HPDE6-E6E7 (cell line): ENCODE data around the gene HDDC3.

Source experiments
- DNase-seq: peaks from one replicate; pipeline ENCODE4 v3.0.0; 2011; ENCODE audit warnings: missing footprints; ENCODE audit errors: extremely low spot score

The HDDC3 gene

DNA sequence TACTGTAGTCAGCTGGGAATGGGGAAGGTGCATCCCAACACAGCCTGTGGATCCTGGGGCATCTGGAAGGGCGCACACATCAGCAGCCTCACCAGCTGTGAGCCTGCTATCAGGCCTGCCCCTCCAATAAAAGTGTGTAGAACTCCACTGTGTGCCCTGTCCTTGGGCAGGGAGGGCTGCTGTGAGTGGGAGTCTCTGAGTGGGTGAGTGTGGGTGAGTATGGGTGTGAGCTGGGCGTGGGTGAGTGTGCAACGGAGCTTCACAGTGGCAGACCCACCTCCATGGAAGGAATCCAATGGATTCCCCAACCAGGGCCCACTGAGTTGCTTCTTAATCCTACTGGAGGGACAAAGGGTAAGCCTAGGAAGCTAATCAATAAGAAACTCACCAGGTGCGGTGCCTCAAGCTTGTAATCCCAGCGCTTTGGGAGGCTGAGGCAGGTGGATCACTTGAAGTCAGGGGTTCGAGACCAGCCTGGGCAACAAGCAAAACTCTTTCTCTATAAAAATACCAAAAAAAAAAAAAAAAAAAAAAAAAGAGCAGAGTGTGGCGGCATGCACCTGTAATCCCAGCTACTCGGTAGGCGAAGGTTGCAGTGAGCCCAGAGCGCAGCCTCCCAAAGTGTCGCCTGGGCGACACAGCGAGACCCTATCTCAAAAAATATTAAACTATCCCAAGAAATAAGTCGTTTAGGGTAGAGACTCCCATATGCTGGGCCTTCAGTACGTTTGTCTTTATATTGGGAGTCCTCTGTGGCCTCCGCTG, 21.8 kb upstream of the HDDC3 start:
- DNase-seq = no peak

DNA sequence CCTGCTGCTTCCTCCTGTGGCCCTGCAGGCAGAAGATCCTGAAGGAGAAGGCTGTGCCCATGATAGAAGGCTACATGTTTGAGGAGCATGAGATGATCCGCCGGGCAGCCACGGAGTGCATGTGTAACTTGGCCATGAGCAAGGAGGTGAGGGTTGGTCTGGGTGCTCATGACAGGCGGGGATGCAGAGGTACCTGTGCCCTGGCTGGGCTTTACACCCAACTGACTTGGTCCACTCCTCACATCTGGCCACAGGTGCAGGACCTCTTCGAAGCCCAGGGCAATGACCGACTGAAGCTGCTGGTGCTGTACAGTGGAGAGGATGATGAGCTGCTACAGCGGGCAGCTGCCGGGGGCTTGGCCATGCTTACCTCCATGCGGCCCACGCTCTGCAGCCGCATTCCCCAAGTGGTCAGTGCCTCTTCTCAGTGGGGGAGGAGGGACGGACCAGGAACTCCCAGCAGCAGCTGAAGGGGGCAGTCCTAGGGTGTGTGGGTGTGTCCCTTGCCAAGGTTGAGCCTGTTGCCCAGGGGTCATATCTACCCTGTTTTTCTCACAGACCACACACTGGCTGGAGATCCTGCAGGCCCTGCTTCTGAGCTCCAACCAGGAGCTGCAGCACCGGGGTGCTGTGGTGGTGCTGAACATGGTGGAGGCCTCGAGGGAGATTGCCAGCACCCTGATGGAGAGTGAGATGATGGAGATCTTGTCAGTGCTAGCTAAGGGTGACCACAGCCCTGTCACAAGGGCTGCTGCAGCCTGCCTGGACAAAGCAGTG, 20.7 kb upstream of the HDDC3 start:
- no peak for DNase-seq

DNA sequence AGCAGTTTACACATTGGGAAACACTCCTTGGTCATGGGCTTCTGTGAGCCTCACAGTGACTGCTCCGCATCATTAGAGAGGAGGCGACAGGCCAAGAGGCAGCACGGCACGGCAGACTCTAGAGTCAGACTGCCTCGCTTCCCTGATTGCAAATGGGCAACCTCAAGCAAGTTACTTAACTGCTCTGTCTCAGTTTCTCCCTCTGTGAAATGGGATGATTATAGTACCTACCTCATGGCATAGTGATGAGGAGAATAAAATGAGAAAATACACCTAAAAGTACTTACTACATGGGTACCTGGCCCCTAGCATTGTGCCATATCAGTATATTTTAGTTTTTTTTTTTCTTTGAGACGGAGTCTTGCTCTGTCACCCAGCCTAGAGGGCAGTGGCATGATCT, 18.3 kb upstream of the HDDC3 start:
- DNase-seq = no peak

DNA sequence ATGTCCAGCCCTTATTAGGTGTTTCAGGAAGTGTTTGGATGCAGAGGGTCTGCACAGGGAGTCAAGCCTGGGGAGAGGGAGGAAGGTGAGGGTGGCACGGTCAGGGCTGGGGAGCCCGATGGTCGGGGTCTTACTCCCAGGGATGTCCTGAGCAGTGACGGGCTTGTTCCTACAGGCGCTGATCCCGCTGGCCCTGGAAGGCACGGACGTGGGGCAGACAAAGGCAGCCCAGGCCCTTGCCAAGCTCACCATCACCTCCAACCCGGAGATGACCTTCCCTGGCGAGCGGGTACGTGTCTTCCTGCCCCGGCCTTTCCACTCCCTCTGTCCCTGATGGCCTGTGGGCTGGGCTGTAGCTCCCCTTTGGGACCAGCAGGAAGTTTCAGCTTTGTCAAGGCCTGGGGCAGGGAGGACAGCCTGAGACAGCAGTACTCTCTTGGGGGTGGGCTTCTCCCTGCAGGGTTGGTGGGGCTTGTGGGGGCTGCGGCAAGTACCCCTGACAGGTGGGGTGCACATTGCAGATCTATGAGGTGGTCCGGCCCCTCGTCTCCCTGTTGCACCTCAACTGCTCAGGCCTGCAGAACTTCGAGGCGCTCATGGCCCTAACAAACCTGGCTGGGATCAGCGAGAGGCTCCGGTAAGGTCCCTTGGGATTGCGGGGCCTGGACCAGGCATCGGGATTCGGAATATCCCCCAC, 17.8 kb upstream of the HDDC3 start:
- DNase-seq = no peak

DNA sequence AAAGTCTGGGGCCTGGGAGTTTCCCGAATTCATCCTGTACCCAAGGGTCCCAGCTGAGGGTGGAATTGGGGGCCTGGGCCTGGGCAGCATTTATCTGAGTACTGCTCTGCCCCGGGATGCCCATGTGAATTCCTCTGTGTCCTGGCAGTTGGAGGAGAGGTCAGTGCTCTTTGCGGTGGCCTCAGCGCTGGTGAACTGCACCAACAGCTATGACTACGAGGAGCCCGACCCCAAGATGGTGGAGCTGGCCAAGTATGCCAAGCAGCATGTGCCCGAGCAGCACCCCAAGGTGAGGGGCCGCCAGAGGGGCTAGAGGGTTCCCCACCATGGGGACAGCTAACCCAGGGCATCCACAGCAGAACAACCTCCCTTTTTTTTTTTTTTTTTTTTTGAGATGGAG, 16.2 kb upstream of the HDDC3 start:
- DNase-seq = no peak

DNA sequence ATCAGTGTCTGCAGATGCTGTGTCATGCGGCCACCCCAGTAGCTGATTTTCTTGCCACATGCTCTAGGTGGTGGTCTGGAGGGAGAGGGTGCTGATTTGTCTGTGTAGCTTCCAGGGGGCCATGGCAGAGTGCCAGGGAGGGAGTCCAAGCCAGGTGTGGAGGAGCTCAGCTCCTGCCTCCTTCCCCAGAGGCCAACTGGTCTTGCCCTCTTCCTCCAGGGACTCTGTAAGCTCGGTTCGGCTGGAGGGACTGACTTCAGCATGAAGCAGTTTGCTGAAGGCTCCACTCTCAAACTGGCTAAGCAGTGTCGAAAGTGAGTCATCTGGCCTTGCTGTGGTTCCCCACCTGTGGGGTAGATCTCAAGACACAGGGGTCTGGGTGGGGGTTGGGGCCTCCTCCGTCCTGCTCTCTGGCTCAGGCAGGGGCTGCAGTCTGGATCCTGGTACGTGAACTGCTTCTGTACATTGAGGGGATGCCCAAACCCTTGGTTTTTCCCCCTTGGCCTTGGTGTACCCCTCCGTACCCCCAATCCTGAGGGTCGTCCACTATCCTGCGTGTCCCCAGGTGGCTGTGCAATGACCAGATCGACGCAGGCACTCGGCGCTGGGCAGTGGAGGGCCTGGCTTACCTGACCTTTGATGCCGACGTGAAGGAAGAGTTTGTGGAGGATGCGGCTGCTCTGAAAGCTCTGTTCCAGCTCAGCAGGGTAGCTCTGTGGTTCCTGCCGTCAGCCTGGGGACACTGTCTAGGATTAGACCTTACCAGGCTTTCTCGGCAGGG, 15.4 kb upstream of the HDDC3 start:
- DNase-seq = no peak

DNA sequence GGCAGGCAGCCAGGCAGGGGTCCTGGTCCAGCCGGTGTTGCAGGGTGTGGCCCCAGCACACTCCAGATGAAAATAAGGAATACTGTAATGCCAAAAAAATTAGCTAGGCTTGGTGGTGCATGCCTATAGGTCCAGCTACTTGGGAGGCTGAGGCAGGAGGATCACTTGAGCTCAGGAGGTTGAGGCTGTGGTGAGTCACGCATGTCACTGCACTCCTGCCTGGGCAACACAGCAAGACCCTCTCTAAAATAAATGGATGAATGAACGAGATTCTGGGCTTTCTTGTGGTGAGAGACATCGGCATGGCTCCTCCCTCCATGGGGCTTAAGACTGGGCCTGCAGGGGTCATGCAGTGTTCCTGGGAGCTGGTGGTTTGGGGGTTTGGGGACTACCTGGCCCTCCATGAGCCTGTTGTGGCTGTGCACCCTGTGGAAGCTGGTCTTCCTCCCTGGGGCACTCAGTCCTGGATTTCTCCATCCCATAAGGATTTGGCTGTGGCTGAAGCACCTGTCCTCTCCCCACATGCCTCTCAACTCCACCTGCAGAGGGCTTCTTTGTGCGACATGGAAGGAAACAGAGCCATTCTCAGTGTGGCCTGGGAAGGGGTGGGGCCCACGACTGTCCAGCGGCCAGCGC, 14.7 kb upstream of the HDDC3 start:
- DNase-seq = no peak

DNA sequence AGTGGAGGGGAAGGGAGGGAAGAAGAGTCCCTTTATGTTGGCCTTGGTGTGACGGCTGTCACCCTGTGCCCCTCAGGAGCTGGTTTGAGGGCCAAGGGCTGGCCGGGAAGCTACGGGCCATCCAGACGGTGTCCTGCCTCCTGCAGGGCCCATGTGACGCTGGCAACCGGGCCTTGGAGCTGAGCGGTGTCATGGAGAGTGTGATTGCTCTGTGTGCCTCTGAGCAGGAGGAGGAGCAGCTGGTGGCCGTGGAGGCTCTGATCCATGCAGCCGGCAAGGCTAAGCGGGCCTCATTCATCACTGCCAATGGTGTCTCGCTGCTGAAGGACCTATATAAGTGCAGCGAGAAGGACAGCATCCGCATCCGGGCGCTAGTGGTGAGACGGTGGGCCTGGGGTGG, 14.2 kb upstream of the HDDC3 start:
- no peak for DNase-seq

DNA sequence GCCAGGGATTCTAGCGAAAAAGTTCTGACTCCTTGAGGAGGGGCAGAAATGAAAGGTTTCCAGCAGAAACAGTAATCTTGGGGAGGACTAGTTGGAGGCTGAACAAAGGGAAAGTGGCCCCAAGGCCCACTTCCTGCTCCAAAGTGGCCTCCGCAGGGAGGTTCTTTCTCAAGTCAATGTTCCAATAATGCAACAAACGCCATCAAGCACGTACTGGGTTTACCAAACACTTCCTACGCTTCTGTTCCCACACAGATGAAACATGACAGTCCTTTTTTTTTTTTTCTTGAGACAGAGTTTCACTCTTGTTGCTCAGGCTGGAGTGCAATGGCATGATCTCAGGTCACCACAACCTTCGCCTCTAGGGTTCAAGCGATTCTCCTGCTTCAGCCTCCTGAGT, 12.7 kb upstream of the HDDC3 start:
- no peak for DNase-seq

DNA sequence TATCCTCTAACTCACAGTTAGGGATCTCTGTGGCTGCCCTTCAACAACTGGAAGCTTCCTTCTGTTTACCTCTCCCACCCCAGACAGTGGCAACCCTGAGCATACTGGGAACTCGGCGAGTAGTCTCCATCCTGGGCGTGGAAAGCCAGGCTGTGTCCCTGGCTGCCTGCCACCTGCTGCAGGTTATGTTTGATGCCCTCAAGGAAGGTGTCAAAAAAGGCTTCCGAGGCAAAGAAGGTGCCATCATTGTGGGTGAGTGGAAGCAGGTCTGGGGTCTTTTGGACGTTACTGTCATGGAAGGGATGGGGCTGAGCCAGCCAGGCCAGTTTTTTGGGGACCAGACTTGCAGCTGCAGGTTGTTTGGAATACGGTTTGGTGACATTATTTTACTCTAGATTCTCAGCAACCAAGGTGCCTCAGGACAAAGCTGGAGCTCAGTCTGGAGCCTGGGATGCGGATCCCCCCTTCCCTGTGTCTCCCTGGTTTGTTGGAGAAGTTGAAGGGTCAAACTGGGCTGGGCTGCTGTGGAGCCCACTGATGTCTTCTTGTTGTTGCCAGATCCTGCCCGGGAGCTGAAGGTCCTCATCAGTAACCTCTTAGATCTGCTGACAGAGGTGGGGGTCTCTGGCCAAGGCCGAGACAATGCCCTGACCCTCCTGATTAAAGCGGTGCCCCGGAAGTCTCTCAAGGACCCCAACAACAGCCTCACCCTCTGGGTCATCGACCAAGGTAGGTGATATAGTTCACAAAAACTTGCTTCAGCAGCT, 10.2 kb upstream of the HDDC3 start:
- DNase-seq = no peak

DNA sequence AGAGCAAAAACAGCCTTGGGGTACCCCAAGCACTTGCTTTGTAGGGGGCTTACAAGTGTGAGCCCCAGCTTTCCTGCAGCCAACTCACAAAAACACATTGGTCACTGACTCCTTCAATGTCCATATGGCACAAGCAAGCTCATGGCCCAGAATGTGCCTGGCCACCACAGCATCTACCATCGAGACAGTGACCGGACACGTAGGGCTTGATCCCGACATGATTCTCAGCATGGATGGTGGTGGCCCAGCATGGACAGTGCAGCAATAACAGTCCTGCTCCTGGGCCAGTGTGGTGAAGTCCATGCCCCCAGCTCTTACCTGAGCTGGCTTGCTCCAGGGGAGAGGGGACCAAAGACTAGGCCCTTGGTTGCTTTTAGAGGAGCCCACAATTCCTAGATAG, 8.7 kb upstream of the HDDC3 start:
- no peak for DNase-seq

DNA sequence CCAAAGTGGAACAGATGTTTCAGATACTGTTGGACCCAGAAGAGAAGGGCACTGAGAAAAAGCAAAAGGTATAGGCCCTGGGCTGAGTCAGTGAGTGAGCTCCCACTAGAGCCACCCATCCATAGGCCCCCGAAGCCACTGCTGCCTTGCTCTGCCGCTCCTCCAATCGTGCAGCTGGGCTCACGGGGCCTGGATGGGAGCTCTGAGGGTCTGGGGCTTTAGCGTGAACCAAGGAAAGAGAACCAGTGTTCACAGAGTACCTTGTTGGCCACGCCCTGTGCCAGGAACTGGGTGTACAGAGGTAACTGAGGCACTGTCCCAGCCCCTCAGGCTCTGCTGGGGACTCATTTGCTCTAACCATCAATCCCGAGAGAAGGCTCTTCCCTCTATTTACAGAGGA, 7.4 kb upstream of the HDDC3 start:
- DNase-seq = no peak

DNA sequence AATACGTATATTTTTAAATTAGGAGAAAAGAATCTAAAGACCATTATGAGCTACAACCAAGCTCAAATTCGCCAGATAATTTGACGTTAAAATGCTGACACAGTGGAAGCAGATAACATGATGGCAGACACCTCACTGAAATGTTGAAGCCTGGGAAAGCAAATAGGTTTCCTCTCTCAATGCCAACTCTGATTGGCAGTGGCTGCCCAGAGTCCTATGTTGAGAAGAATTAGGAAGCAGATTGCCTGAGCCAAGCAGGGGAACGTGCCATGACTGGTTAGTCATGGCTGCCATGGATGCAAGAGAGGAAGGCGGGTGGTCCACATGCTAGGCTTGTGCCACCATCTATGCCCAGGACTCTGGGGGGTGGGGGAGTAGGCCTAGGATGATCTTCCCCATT, 5.9 kb upstream of the HDDC3 start:
- DNase-seq = no peak

DNA sequence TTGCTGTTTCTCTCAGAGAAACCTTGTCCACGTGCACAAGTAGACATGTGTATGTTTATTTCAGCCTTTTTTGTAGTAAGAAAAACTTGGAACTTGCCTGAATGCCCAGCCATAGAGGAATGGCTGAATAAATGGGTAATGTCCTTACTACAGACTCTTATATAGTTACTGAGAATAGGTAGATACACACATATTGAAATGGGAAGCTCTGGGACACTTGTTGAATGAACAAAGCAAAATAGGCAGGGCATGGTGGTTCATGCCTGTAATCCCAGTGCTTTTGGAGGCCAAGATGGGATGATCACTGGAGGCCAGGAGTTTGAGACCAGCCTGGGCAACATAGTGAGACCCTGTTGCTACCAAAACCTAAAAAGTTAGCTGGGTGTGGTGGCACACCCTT, 4.5 kb upstream of the HDDC3 start:
- DNase-seq = no peak

DNA sequence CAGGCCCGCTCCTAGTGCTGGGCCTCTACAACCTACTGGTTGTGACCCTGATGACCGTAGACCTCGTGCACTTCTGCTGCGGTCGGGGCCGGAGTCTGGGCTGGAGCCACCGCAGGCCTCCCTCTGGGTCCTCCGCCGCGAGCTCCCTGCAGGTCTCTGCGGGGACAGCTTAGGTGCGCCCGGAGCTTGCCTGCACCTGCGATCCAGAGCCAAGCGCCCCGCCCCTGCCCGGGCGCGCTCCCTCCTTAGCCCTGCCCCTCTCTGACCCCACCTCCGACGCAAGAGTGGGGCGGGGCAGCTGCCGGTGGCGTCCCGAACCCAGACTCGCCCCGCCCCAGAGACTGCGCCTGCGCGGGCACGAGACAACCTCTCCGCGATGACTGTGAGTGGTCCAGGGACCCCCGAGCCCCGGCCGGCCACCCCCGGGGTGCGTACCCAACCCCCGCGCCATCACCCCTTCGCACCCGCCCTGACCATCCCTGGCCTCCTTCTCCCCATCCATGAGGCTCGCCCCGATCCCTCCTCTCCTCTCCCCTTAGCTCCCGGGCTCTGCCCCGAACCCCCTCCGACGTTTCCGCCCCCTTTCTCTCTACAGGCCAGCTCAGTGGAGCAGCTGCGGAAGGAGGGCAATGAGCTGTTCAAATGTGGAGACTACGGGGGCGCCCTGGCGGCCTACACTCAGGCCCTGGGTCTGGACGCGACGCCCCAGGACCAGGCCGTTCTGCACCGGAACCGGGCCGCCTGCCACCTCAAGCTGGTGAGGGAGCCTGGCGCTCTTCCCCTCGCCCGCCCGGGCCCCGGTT, 2.8 kb upstream of the HDDC3 start, which contains the start of gene UNC45A:
TSS of gene UNC45A (plus strand) at position 337 of the 803 bp plus-strand sequence. CDS start at position 377, 40 bp downstream.
- DNase-seq = peak; percentile 90

DNA sequence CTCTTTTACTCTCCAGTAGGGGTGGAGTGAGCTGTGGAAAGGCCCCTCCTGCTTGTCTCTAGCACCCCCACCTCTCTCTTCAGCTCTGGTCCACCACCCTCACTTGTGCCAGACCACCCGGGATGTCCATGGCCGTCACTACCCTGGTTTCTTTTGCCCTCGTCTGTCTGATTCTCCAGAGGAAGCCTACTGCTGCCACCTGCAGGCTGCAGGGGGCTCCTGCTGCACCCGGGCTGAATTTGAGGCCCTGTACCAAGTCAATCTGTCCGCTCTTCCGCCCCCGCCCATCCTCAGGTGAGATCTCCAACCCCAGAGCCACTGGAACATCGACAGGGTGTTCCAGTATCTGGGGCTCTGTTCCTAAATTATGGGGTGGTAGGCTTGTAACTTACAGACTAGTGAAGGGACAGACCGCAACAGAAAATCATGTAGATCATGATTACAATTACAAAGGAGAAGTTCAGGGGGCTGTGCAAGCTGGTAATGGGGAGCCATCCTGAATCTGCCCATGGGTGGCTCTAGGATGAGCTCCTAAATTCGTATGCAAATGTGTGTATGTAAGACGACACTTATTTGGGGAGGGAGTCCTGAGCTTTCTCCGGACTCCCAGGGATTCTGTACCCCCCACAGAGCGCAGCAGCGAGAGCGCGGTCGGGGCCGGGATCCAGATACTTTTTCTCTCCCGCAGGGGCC, 2.1 kb upstream of the HDDC3 start:
- DNase-seq = peak; percentile 92

DNA sequence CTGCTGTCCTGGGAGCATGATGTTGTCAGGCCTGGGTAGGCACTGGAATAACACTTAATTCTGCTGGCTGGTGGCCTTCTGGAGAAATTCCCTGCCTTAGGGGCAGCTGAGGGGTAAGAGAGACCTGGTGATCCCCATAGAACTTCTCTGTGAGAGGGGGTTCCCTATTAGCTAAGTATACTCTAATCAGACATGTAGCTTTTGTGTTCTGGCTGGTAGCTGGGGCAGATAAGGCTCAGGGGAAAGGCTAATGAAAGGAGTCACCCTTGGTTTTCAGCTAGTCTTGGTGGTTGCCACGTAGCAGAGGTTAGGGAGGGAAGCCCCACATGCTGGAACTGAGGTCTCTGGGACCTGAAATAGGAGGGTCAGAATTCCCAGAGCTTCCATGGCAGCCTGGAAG, 952 bp upstream of the HDDC3 start:
- DNase-seq = no peak

DNA sequence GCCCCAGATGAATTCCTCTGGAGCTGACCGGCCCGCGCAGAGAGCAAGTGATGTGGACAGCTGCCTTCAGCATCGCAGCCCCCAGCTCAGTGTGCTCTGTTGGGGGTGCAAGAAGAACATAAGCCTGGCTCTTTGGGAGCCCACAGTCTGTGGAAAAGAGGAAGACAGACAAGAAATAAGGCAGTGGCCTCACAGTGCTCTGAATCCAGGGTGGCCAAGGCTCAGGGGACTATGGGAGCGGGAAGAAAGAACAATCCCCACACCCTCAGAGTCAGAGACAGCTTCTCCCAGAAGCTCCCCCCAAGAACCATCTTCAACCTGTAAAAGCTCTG, 277 bp upstream of the HDDC3 start:
- no peak for DNase-seq

DNA sequence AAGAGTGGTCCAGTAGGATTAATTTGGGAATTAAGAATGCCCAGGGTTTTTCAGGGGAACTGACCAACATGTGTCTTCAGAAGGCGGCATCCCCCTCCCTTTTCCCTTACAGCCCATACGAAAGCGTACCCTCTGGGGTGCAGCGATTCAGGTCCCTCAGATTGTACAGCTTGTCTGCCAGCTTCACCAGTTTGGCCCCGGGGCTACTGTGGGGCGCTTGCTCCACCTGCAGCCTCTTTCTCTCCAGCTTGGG, 848 bp downstream of the HDDC3 start:
- no peak for DNase-seq
